K562 (cell line): ENCODE data around the gene CHRNE. TPM values are rescaled to one million over a fixed set of nuclear protein-coding genes. Genes with fewer than 3 reads are reported as not detected.

Source experiments
- BACH1 ChIP-seq: fragments of 200-800 bp; sonication (Bioruptor generic); IDR thresholded peaks from 2 replicates; pipeline ENCODE4 v1.6.1; 2016; ENCODE audit warnings: missing genetic modification characterization, missing compliant biosample characterization
- C11orf30 ChIP-seq: fragments of 450-650 bp; IDR thresholded peaks from 2 replicates; pipeline ENCODE4 v1.6.1; 2016; ENCODE audit warnings: low read depth, mild to moderate bottlenecking
- CHAMP1 ChIP-seq: fragments of 450-650 bp; IDR thresholded peaks from 2 replicates; pipeline ENCODE4 v1.6.1; 2016; ENCODE audit warnings: mild to moderate bottlenecking
- CREB3L1 ChIP-seq: fragments of 450-650 bp; IDR thresholded peaks from 2 replicates; pipeline ENCODE4 v1.6.1; 2014; ENCODE audit warnings: low read depth, mild to moderate bottlenecking, moderate library complexity, borderline replicate concordance
- HCFC1 ChIP-seq: IDR thresholded peaks from 2 replicates; pipeline ENCODE4 v1.6.1; 2012; ENCODE audit warnings: low read depth, low read length, improper control_type of control experiment
- HDAC3 ChIP-seq: fragments of 450-650 bp; IDR thresholded peaks from 2 replicates; pipeline ENCODE4 v1.6.1; 2018; ENCODE audit warnings: borderline replicate concordance, mild to moderate bottlenecking, moderate library complexity; ENCODE audit not compliant: partially characterized antibody
- HNRNPLL ChIP-seq: fragments of 200-400 bp; formaldehyde crosslinking; IDR thresholded peaks from 2 replicates; pipeline ENCODE4 v1.6.1; 2017; ENCODE audit warnings: low read length, low read depth, mild to moderate bottlenecking; ENCODE audit not compliant: poor library complexity, severe bottlenecking
- IRF9 ChIP-seq: fragments of 450-650 bp; IDR thresholded peaks from 2 replicates; pipeline ENCODE4 v1.6.1; 2016; ENCODE audit warnings: missing biosample characterization, missing genetic modification characterization
- JUN ChIP-seq, 2 experiments: sonication (generic) in 1 of 2; formaldehyde crosslinking in 1 of 2; IDR thresholded peaks; 2 replicates each; pipeline versions ENCODE4 v1.6.1 to v1.8.0; 2012 to 2022; ENCODE audit warnings: borderline replicate concordance in 2 of 2, mild to moderate bottlenecking in 2 of 2, improper control_type of control experiment in 1 of 2, low read depth in 1 of 2, low read length in 1 of 2, missing genetic modification reagents in 1 of 2
- MAZ ChIP-seq, 2 experiments: fragments of 450-650 bp in 1 of 2; sonication (generic) in 1 of 2; formaldehyde crosslinking; IDR thresholded peaks in 1 of 2; conservative IDR thresholded peaks in 1 of 2; 2 replicates each; pipeline versions ENCODE4 v1.4.0 to v1.5.0; 2020; ENCODE audit warnings: mild to moderate bottlenecking in 1 of 2, missing genetic modification reagents in 1 of 2
- MCM7 ChIP-seq, 2 experiments: fragments of 450-650 bp; IDR thresholded peaks; 2 replicates each; pipeline ENCODE4 v1.6.1; 2016 to 2018
- MTA1 ChIP-seq: fragments of 450-650 bp; IDR thresholded peaks from 2 replicates; pipeline ENCODE4 v1.6.1; 2017; ENCODE audit warnings: borderline replicate concordance
- NRF1 ChIP-seq, 2 experiments: fragments of 450-650 bp; IDR thresholded peaks in 1 of 2; conservative IDR thresholded peaks in 1 of 2; 2 replicates each; pipeline ENCODE4 v1.6.1; 2014; ENCODE audit warnings: mild to moderate bottlenecking in 2 of 2
- PHF8 ChIP-seq: fragments of 200-600 bp; sonication (generic); IDR thresholded peaks from 2 replicates; pipeline ENCODE4 v1.6.1; 2012; ENCODE audit warnings: mixed run types, mild to moderate bottlenecking, inconsistent platforms, low read length, moderate library complexity, borderline replicate concordance
- RBM25 ChIP-seq: fragments of 200-400 bp; formaldehyde crosslinking; IDR thresholded peaks from 2 replicates; pipeline ENCODE4 v1.6.1; 2018; ENCODE audit warnings: low read length, low read depth, moderate library complexity; ENCODE audit not compliant: severe bottlenecking
- SMC3 ChIP-seq: conservative IDR thresholded peaks from 2 replicates; pipeline ENCODE4 v1.6.1; 2011; ENCODE audit warnings: low read depth, low read length, improper control_type of control experiment; ENCODE audit not compliant: insufficient read depth
- ZBTB2 ChIP-seq: fragments of 450-650 bp; IDR thresholded peaks from 2 replicates; pipeline ENCODE4 v1.6.1; 2016; ENCODE audit warnings: antibody characterized with exemption
- ZFX ChIP-seq: sonication (generic); formaldehyde crosslinking; IDR thresholded peaks from 2 replicates; pipeline ENCODE4 v1.8.0; 2022; ENCODE audit warnings: mild to moderate bottlenecking, missing genetic modification reagents, moderate library complexity
- ZNF436 ChIP-seq: fragments of 250-450, 450-650 bp; sonication (Bioruptor Pico); formaldehyde crosslinking; IDR thresholded peaks from 2 replicates; pipeline ENCODE4 v1.7.0; 2020; ENCODE audit warnings: mild to moderate bottlenecking
- ZNF764 ChIP-seq: fragments of 250-450 bp; sonication (Bioruptor Pico); IDR thresholded peaks from 2 replicates; pipeline ENCODE4 v1.4.0; 2020; ENCODE audit warnings: low read depth, mild to moderate bottlenecking, moderate library complexity
- polyA plus RNA-seq, 8 experiments: library from polyadenylated mRNA; depleted of rRNA in 4 of 8; stranded (reverse) in 5 of 8; unstranded in 3 of 8; fragments of >200 nt; fragmentation: Nextera tagmentation in 2 of 8; fragmentation: Illumina TruSeq in 1 of 8; extraction: Ambion mirVana in 2 of 8; extraction: Trizol in 1 of 8; gene quantifications; 2 replicates each; pipeline versions ENCODE4 v1.2.1 to v1.2.3, GENCODE V29; 2011 to 2014; ENCODE audit warnings: inconsistent platforms in 1 of 8, missing spikeins in 1 of 8
- total RNA-seq, 7 experiments: library from RNA; depleted of rRNA in 6 of 7; stranded (reverse); fragments of >200 nt in 6 of 7; fragmentation: Illumina TruSeq in 2 of 7; extraction: Trizol in 2 of 7; gene quantifications; 2 replicates each; pipeline versions ENCODE4 v1.2.1 to v1.2.3, GENCODE V29; 2011 to 2021; ENCODE audit warnings: low replicate concordance in 1 of 7

The CHRNE gene
- total and polyA plus RNA-seq, 9 of the 15 experiments (the other 6 are each of a cell fraction or from before 2014, with no cell fraction given), result not detected

GRCh38 chr17:4939796-4940554 is 37.1 kb upstream of the CHRNE start, which contains the start of the genes RNF167 and SLC25A11 (continued):
- TF ChIP-seq CHAMP1 (no peak), IRF9 (tag) (no peak), HDAC3 (peak; percentile 80), ZFX (peak; percentile 72), ZNF764 (no peak), RBM25 (peak; percentile 95), HNRNPLL (peak; percentile 60), MAZ (CRISPR knock-in tag; conservative IDR thresholded peaks at IDR 0.05 in 1 of 2, IDR thresholded peaks at IDR 0.05 in 1 of 2) (no peak; a peak in 1 of 4 replicates), ZBTB2 (peak; percentile 64; the same call in 1 of the 2 replicates), BACH1 (no peak), C11orf30 (peak; percentile 69), SMC3 (no peak), ZNF436 (CRISPR knock-in tag) (no peak), JUN (IDR thresholded peaks at IDR 0.05; ENCODE audit: borderline replicate concordance, low read depth, low read length) (peak; percentile 22; the same call in 1 of the 2 replicates), JUN (CRISPR knock-in tag; IDR thresholded peaks at IDR 0.05; ENCODE audit: borderline replicate concordance) (no peak), MCM7 (IDR thresholded peaks at IDR 0.05) (no peak), CREB3L1 (peak; percentile 98), NRF1 (conservative IDR thresholded peaks at IDR 0.05 in 1 of 2, IDR thresholded peaks at IDR 0.05 in 1 of 2) (peak; percentile 97), HCFC1 (peak; percentile 8; the same call in 1 of the 2 replicates), MTA1 (no peak), PHF8 (peak; percentile 80)
